GM23338 (cell line): ENCODE measurements around the gene WNT1. TPM values are rescaled to one million over a fixed set of nuclear protein-coding genes. Genes with fewer than 3 reads are reported as not detected.

Experiments
- ATAC-seq: fragments of 200-7000 bp; cut with Tn5 transposase; 3 replicates; pipeline ENCODE4 v1.9.1; 2020
- DNase-seq: peaks from one replicate; pipeline ENCODE4 v3.0.0-alpha.2; 2015; ENCODE audit warnings: low spot score
- H2AFZ ChIP-seq: fragments of 200-600 bp; sonication (generic); 2 replicates; pipeline ENCODE4 v1.8.0; 2016; ENCODE audit warnings: antibody characterized with exemption, mild to moderate bottlenecking, moderate library complexity
- H3F3A ChIP-seq: fragments of 200-600 bp; sonication (generic); replicated peaks from 2 replicates; pipeline ENCODE4 v1.8.0; 2017; ENCODE audit warnings: antibody characterized with exemption, mixed run types, low read depth
- H3K27ac ChIP-seq: fragments of 200-600 bp; sonication (generic); 2 replicates; pipeline ENCODE4 v1.6.1; 2016; ENCODE audit warnings: low read depth
- H3K27me3 ChIP-seq: fragments of 200-600 bp; sonication (generic); 2 replicates; pipeline ENCODE4 v1.8.0; 2016; ENCODE audit warnings: mild to moderate bottlenecking, mixed run types, moderate library complexity; ENCODE audit not compliant: insufficient read depth
- H3K36me3 ChIP-seq: fragments of 200-600 bp; sonication (generic); 2 replicates; pipeline ENCODE4 v1.8.0; 2016; ENCODE audit warnings: mild to moderate bottlenecking; ENCODE audit not compliant: insufficient read depth
- H3K4me1 ChIP-seq: fragments of 200-600 bp; sonication (generic); 2 replicates; pipeline ENCODE4 v1.8.0; 2016; ENCODE audit warnings: mild to moderate bottlenecking, moderate library complexity; ENCODE audit not compliant: insufficient read depth
- H3K4me2 ChIP-seq: fragments of 200-600 bp; sonication (generic); 2 replicates; pipeline ENCODE4 v1.7.1; 2017; ENCODE audit warnings: mixed run types
- H3K4me3 ChIP-seq: fragments of 200-600 bp; sonication (generic); 2 replicates; pipeline ENCODE4 v1.6.1; 2016; ENCODE audit warnings: mixed run types
- H3K79me2 ChIP-seq: fragments of 200-600 bp; sonication (generic); replicated peaks from 2 replicates; pipeline ENCODE4 v1.8.0; 2017; ENCODE audit warnings: mild to moderate bottlenecking; ENCODE audit not compliant: insufficient read depth
- H3K9me2 ChIP-seq: fragments of 200-600 bp; sonication (generic); 2 replicates; pipeline ENCODE4 v1.8.0; 2017; ENCODE audit not compliant: insufficient read depth
- H4K20me1 ChIP-seq: fragments of 200-600 bp; sonication (generic); replicated peaks from 2 replicates; pipeline ENCODE4 v1.8.0; 2017; ENCODE audit warnings: mild to moderate bottlenecking; ENCODE audit not compliant: insufficient read depth
- H3K27ac Mint-ChIP-seq: 2 replicates; pipeline ENCODE4 v1.8.0; 2020; ENCODE audit warnings: inconsistent platforms, mild to moderate bottlenecking, moderate library complexity, mixed read lengths
- H3K27me3 Mint-ChIP-seq: 3 replicates; pipeline ENCODE4 v1.8.0; 2022; ENCODE audit warnings: low read depth, mild to moderate bottlenecking, moderate library complexity, mixed read lengths, inconsistent platforms; ENCODE audit not compliant: insufficient read depth, poor library complexity
- H3K36me3 Mint-ChIP-seq: 3 replicates; pipeline ENCODE4 v1.8.0; 2021; ENCODE audit warnings: low read depth, mild to moderate bottlenecking, inconsistent platforms, moderate library complexity, mixed read lengths
- H3K4me1 Mint-ChIP-seq: 3 replicates; pipeline ENCODE4 v1.8.0; 2020; ENCODE audit warnings: mild to moderate bottlenecking, inconsistent platforms, mixed read lengths
- H3K4me3 Mint-ChIP-seq: 3 replicates; pipeline ENCODE4 v1.8.0; 2021; ENCODE audit warnings: moderate library complexity, mild to moderate bottlenecking, inconsistent platforms, mixed read lengths
- H3K9me3 Mint-ChIP-seq: 3 replicates; pipeline ENCODE4 v1.8.0; 2020; ENCODE audit warnings: moderate library complexity, mild to moderate bottlenecking, inconsistent platforms, mixed read lengths
- CREB1 ChIP-seq: fragments of 250-450 bp; sonication (Bioruptor Pico); IDR thresholded peaks from 2 replicates; pipeline ENCODE4 v1.5.0; 2020; ENCODE audit warnings: low read depth, mild to moderate bottlenecking, moderate library complexity
- EZH2phosphoT487 ChIP-seq: fragments of 200-600 bp; sonication (generic); IDR thresholded peaks from one replicate; pipeline ENCODE4 v1.8.1; 2018; ENCODE audit warnings: antibody characterized with exemption; ENCODE audit not compliant: unreplicated experiment
- polyA plus RNA-seq: library from polyadenylated mRNA; unstranded; fragments of >200 nt; fragmentation: Nextera tagmentation; extraction: Ambion mirVana; gene quantifications from 2 replicates; pipeline ENCODE4 v1.2.1, GENCODE V29; 2016
- total RNA-seq: library from RNA; depleted of rRNA; stranded (reverse); fragments of >200 nt; shearing (Covaris generic); gene quantifications from 2 replicates; pipeline ENCODE4 v1.2.3, GENCODE V29; 2014
- TF ChIP-seq, protein P1 (sequence below): IDR thresholded peaks from 2 replicates; pipeline ENCODE4 v1.6.1; 2016; ENCODE audit warnings: antibody characterized with exemption
- TF ChIP-seq, protein P2 (sequence below), 2 experiments: fragments of 200-600 bp in 1 of 2; sonication (generic) in 1 of 2; conservative IDR thresholded peaks; 2 replicates each; pipeline versions ENCODE4 v1.5.1 to v1.6.1; 2016 to 2017; ENCODE audit warnings: antibody characterized with exemption in 2 of 2, low read depth in 2 of 2, mild to moderate bottlenecking in 2 of 2, moderate library complexity in 1 of 2
- TF ChIP-seq, protein P3 (sequence below): IDR thresholded peaks from one replicate; pipeline ENCODE4 v1.6.1; 2018; ENCODE audit warnings: antibody characterized with exemption; ENCODE audit not compliant: unreplicated experiment

Gene WNT1
- total and polyA plus RNA-seq, 2 experiments from 2014 or later: not detected

DNA sequence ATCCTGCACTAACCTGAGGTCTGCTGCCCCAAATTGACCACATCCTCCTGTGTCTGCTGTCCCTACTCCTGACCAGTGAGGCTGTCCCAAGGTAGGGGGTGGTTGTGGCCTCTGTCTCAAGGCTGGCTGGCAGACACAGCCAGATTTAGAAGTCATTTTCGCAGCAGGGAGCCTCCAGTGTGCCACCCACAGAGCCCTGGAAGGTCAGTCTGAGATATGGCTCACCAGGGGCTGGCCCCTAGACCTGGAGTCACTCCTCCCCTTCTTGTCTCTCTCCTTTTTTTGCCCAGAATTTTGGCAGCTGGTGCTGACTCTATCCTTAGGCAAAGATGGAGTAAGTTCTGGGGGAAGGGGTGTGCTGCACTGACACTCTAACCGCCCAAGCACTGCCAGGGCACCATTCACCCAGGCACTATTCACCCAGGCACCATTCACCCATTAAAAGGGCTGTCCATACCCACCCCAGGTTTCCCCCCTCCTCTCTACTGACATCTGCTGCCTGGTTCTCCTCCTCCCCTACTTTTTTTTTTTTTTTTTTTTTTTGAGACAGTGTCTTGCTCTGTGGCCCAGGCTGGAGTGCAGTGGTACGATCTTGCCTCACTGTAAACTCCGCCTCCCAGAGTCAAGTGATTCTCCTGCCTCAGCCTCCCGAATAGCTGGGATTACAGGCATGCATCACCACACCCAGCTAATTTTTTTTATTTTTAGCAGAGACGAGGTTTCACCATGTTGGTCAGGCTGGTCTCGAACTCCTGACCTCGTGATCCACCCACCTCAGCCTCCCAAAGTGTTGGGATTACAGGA, 13.3 kb downstream of the WNT1 start:
- peaks cover 92% of the 10 kb centered on the region for H3K27me3 ChIP-seq

More for the DNA sequence above, 13.3 kb downstream of the WNT1 start:
- no peak overlapping the region for H3K4me3 ChIP-seq
- no peak overlapping the region for H3K4me2 ChIP-seq
- H3K27ac ChIP-seq: no peak overlapping the region
- peaks cover 17% of the 10 kb centered on the region for H3K4me1 Mint-ChIP-seq
- H3K27me3 Mint-ChIP-seq: peaks cover 46% of the 10 kb centered on the region
- H2AFZ ChIP-seq: no peak overlapping the region
- ATAC-seq (no peak), DNase-seq (no peak)
- TF ChIP-seq CREB1: no peak
- TF ChIP-seq, protein P1, sequence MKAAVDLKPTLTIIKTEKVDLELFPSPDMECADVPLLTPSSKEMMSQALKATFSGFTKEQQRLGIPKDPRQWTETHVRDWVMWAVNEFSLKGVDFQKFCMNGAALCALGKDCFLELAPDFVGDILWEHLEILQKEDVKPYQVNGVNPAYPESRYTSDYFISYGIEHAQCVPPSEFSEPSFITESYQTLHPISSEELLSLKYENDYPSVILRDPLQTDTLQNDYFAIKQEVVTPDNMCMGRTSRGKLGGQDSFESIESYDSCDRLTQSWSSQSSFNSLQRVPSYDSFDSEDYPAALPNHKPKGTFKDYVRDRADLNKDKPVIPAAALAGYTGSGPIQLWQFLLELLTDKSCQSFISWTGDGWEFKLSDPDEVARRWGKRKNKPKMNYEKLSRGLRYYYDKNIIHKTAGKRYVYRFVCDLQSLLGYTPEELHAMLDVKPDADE: no peak
- TF ChIP-seq, protein P2, sequence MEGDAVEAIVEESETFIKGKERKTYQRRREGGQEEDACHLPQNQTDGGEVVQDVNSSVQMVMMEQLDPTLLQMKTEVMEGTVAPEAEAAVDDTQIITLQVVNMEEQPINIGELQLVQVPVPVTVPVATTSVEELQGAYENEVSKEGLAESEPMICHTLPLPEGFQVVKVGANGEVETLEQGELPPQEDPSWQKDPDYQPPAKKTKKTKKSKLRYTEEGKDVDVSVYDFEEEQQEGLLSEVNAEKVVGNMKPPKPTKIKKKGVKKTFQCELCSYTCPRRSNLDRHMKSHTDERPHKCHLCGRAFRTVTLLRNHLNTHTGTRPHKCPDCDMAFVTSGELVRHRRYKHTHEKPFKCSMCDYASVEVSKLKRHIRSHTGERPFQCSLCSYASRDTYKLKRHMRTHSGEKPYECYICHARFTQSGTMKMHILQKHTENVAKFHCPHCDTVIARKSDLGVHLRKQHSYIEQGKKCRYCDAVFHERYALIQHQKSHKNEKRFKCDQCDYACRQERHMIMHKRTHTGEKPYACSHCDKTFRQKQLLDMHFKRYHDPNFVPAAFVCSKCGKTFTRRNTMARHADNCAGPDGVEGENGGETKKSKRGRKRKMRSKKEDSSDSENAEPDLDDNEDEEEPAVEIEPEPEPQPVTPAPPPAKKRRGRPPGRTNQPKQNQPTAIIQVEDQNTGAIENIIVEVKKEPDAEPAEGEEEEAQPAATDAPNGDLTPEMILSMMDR (conservative IDR thresholded peaks at IDR 0.05; ENCODE audit: low read depth in 2 of 2): no peak
- TF ChIP-seq, protein P3, sequence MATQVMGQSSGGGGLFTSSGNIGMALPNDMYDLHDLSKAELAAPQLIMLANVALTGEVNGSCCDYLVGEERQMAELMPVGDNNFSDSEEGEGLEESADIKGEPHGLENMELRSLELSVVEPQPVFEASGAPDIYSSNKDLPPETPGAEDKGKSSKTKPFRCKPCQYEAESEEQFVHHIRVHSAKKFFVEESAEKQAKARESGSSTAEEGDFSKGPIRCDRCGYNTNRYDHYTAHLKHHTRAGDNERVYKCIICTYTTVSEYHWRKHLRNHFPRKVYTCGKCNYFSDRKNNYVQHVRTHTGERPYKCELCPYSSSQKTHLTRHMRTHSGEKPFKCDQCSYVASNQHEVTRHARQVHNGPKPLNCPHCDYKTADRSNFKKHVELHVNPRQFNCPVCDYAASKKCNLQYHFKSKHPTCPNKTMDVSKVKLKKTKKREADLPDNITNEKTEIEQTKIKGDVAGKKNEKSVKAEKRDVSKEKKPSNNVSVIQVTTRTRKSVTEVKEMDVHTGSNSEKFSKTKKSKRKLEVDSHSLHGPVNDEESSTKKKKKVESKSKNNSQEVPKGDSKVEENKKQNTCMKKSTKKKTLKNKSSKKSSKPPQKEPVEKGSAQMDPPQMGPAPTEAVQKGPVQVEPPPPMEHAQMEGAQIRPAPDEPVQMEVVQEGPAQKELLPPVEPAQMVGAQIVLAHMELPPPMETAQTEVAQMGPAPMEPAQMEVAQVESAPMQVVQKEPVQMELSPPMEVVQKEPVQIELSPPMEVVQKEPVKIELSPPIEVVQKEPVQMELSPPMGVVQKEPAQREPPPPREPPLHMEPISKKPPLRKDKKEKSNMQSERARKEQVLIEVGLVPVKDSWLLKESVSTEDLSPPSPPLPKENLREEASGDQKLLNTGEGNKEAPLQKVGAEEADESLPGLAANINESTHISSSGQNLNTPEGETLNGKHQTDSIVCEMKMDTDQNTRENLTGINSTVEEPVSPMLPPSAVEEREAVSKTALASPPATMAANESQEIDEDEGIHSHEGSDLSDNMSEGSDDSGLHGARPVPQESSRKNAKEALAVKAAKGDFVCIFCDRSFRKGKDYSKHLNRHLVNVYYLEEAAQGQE: no peak
- no peak for TF ChIP-seq EZH2phosphoT487
- no peak overlapping the region for H3K4me3 Mint-ChIP-seq
- H3K9me2 ChIP-seq: no peaks in the 10 kb centered on the region
- H3K36me3 ChIP-seq: no peaks in the 10 kb centered on the region
- H3K27ac Mint-ChIP-seq: no peak overlapping the region
- peaks cover 8% of the 10 kb centered on the region; the same call in 1 of the 2 replicates for H3F3A ChIP-seq
- no peaks in the 10 kb centered on the region for H3K79me2 ChIP-seq
- H3K4me1 ChIP-seq: peaks cover 4% of the 10 kb centered on the region; the same call in 1 of the 2 replicates
- 0 out of 2 replicates have a peak, but pooled peaks cover 8% of the 10 kb centered on the region for H4K20me1 ChIP-seq
- H3K9me3 Mint-ChIP-seq: no peaks in the 10 kb centered on the region
- H3K36me3 Mint-ChIP-seq: no peaks in the 10 kb centered on the region
